SK-N-MC (cell line): ENCODE data around the gene SLC37A1.

Experiments used
- EZH2 ChIP-seq: fragments of 200-600 bp; sonication (generic); IDR thresholded peaks from one replicate; pipeline ENCODE4 v1.6.1; 2017; ENCODE audit warnings: antibody characterized with exemption
- FOXP2 ChIP-seq: optimal IDR thresholded peaks from 2 replicates; pipeline ENCODE3; 2011; ENCODE audit warnings: mild to moderate bottlenecking, moderate library complexity; ENCODE audit not compliant: insufficient read depth; ENCODE audit errors: extremely low read length, control extremely low read depth
- POLR2AphosphoS5 ChIP-seq: IDR thresholded peaks from 2 replicates; pipeline ENCODE4 v1.6.1; 2012; ENCODE audit warnings: mild to moderate bottlenecking, low read depth, low read length, borderline replicate concordance

- TF ChIP-seq EZH2, result no peak
- TF ChIP-seq POLR2AphosphoS5, result no peak
- TF ChIP-seq FOXP2, result no peak
Observed at GRCh38 chr21:42495765-42496119, 17.9 kb upstream of the SLC37A1 start.
